Skeletal muscle satellite cell (primary cell): Measurements from ENCODE around the gene DTNBP1.
"Not testable (repeated sequence)": the region's sequence is repeated elsewhere in the genome, so short reads cannot be mapped to it uniquely, and the experiment has no call there.

Source experiments
- H3K27me3 ChIP-seq: 2 replicates; pipeline ENCODE4 v1.7.0; 2013; ENCODE audit warnings: low read length; ENCODE audit not compliant: control insufficient read depth, insufficient read depth
- H3K36me3 ChIP-seq: 2 replicates; pipeline ENCODE4 v1.7.0; 2013; ENCODE audit warnings: mild to moderate bottlenecking, control low read depth, low read length; ENCODE audit not compliant: insufficient read depth
- H3K4me1 ChIP-seq: 2 replicates; pipeline ENCODE4 v1.7.0; 2013; ENCODE audit warnings: low read length; ENCODE audit not compliant: control insufficient read depth, insufficient read depth
- H3K4me2 ChIP-seq: 2 replicates; pipeline ENCODE4 v1.7.0; 2013; ENCODE audit warnings: mild to moderate bottlenecking, low read length
- H3K4me3 ChIP-seq: 2 replicates; pipeline ENCODE4 v1.7.0; 2013; ENCODE audit warnings: low read length
- H3K9ac ChIP-seq: 2 replicates; pipeline ENCODE4 v1.7.0; 2013; ENCODE audit warnings: mild to moderate bottlenecking, low read depth, low read length, moderate library complexity
- H3K9me3 ChIP-seq: replicated peaks from 2 replicates; pipeline ENCODE4 v1.7.0; 2013; ENCODE audit warnings: mild to moderate bottlenecking, control low read depth, low read length

DTNBP1 gene

DNA sequence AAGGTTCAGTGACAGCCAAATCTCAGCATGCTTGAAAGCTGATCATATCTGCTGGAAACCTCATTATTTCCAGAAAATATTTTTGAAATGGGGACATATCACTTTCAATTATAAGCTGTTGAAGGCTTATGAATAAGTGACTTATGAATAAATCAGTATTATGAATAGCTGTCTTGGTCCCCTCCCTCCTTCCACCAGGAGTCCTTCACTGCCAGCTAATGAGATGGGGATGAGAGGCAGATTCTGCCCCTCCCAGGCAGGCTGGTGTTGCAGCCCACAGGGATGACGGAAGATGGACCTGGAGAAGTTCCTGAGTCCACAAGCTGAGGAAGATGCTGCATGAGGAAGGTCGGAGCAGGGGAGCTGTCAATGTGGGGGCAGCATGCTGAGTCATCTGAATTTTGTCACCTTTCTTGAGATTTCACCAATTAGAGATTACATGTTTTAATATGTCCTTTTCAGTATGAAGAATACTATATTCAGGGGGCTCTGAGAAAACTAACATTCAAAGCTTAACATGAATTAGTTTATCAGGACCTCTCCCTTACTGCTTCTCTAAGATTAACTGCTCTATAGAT, 112.2 kb downstream of the DTNBP1 start:
- Histone ChIP-seq H3K36me3 (no peaks in the 10 kb centered on the region), H3K4me1 (no peaks in the 10 kb centered on the region), H3K9ac (no peak overlapping the region), H3K4me2 (no peak overlapping the region), H3K4me3 (no peak overlapping the region), H3K27me3 (no peaks in the 10 kb centered on the region), H3K9me3 (no peaks in the 10 kb centered on the region)

DNA sequence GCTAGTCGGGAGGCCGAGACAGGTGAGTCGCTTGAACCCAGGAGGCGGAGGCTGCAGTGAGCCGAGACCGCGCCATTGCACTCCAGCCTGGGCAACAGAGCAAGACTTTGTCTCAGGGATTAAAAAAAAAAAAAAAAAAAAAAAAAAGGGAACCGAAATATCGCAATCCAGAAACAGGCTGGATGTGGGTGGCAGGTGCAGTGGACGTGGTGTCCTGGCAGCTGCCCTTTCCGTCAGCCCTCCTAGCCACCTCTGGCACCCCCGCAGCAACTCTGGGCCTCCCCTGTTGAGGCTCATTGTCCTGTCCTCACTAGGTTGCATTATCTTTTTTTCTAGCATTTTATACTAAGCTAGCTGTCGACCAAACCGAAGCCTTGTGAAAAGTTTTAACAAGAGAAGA, 113.5 kb downstream of the DTNBP1 start:
- H3K9ac ChIP-seq, result no peak overlapping the region
- H3K27me3 ChIP-seq, result no peaks in the 10 kb centered on the region

DNA sequence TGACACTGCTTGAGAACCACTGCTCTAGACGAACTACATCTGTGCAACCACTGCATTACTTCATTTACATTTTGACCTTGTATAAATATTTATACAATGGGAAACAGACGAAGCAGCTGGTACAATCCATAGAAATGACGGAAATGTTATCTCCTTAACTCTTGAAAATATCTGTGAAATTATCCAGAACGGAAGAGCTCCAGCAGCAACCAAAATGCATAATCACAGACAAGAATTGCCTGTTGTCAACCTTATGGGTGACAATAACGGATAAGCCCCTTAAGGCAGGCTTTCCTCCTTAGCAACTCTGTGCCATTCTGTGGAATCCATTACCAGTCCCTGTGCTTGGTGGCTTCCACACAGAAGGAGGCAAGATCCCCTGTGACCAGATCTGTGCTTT, 115.4 kb downstream of the DTNBP1 start:
- no peaks in the 10 kb centered on the region for H3K9me3 ChIP-seq
- H3K27me3 ChIP-seq, result no peaks in the 10 kb centered on the region
- no peaks in the 10 kb centered on the region for H3K4me1 ChIP-seq
- H3K36me3 ChIP-seq, result no peaks in the 10 kb centered on the region
- H3K4me3 ChIP-seq, result no peak overlapping the region
- H3K4me2 ChIP-seq, result no peak overlapping the region
- no peak overlapping the region for H3K9ac ChIP-seq

More for the DNA sequence above, 113.5 kb downstream of the DTNBP1 start:
- H3K4me2 ChIP-seq, result no peak overlapping the region
- no peaks in the 10 kb centered on the region for H3K36me3 ChIP-seq
- H3K9me3 ChIP-seq, result no peaks in the 10 kb centered on the region
- H3K4me3 ChIP-seq, result no peak overlapping the region
- no peaks in the 10 kb centered on the region for H3K4me1 ChIP-seq

DNA sequence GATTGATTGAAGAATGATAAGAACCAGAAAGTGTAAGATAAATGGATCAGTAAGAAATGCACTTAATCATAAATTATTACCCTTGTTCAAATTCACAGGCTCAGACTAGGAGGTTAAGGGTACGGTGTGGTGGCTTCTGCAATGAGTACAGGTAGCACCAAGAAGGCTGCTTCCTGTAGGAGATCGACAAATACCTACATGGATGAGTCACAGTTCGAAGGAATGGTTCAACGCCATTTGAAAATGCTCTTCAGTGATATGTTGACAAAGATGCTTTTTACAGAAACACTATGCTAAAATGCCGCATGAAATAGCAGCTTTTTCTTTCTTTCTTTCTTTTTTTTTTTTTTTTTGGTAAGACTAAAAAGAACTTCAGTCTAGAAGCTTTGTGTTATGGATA, 116.2 kb downstream of the DTNBP1 start:
- no peaks in the 10 kb centered on the region for H3K27me3 ChIP-seq
- H3K9me3 ChIP-seq, result no peaks in the 10 kb centered on the region
- no peaks in the 10 kb centered on the region for H3K36me3 ChIP-seq
- no peak overlapping the region for H3K4me2 ChIP-seq
- no peak overlapping the region for H3K9ac ChIP-seq
- H3K4me1 ChIP-seq, result no peaks in the 10 kb centered on the region
- no peak overlapping the region for H3K4me3 ChIP-seq

DNA sequence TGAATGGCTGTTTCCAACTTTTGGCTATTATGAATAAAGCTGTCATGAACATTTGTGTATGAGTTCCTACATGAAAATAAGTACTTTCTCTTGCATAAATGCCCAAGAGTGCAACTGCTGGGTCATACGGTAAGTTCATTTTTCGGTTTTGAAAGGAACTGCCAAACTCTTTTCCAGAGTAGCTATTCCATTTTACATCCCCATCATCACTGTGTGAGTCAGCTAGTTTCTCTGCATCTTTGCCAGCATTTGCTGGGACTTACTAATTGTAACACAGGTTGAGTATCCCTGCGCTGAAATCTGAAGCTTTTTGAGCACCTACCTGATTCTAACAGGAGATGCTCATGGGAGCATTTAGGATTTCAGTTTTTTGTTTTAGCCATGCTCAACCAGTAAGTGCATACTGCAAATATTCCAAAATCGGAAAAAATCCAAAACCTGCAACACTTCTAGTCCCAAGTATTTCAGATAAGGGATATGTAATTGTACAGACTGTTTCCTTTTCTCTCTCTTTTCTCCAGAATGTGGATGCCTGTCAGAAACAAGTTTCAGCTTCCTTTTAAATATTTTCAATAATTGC, 118.4 kb downstream of the DTNBP1 start:
- Histone ChIP-seq H3K27me3 (no peaks in the 10 kb centered on the region), H3K4me3 (no peak overlapping the region), H3K36me3 (no peaks in the 10 kb centered on the region), H3K9ac (no peak overlapping the region), H3K9me3 (no peaks in the 10 kb centered on the region), H3K4me2 (no peak overlapping the region), H3K4me1 (no peaks in the 10 kb centered on the region)

DNA sequence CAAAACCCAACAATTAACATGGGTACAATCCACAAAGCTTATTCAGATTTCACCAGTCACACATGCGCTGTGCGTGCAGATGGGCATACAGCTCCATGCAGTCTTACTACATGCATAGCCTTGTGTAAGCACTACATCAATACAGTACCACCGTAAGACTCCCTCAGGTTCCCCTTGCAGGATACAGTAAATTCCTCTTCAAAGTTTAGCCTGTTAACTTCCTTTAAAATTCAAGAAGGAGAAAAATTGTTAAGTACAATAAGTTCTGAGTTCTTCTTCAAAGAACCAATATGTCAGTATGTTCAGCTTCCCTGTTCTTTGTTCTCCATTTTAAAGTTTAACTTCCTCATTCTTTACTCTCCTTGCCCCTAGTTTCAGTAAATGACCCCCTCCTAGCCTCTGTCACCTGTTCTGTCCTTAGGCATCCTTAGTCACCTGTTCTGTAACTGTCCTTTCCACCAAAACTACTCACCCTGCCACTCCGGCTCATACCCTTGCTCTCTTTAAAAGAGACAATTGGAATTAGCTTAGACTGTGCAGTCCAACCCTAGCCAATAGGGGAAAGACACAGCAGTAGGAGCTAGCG, 119.4 kb downstream of the DTNBP1 start:
- not testable (repeated sequence) for H3K4me2 ChIP-seq, H3K4me1 ChIP-seq, H3K27me3 ChIP-seq, H3K9me3 ChIP-seq, H3K9ac ChIP-seq, H3K36me3 ChIP-seq, H3K4me3 ChIP-seq

DNA sequence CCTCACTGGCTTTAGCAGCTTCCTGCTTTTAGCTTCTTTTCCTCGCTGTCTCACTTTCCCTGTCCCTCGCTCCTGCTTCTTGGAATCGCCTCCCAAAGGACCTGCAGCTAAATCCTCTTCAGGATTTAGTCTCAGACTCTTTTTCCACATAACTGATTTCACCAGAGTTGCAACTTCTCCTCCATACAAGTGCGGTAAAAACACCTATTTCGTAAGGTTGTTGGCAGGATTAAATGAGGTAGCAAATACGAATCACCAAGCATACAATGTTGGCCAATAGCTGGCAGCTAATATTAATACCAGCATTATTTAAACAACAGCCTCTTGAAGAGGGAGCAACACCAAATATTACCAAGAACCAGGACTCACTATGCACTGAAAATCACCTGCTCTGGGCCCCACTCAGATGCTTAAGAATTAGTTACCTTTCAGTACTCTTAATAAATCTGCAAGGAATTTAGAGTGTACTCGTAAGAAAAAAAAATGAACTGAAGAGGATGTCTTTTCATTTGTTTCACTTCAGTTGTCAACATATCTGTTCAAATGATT, 123.0 kb downstream of the DTNBP1 start:
- no peaks in the 10 kb centered on the region for H3K9me3 ChIP-seq
- H3K4me1 ChIP-seq, result no peaks in the 10 kb centered on the region
- H3K27me3 ChIP-seq, result no peaks in the 10 kb centered on the region
- H3K4me2 ChIP-seq, result no peak overlapping the region
- no peaks in the 10 kb centered on the region for H3K36me3 ChIP-seq
- H3K4me3 ChIP-seq, result no peak overlapping the region
- no peak overlapping the region for H3K9ac ChIP-seq

DNA sequence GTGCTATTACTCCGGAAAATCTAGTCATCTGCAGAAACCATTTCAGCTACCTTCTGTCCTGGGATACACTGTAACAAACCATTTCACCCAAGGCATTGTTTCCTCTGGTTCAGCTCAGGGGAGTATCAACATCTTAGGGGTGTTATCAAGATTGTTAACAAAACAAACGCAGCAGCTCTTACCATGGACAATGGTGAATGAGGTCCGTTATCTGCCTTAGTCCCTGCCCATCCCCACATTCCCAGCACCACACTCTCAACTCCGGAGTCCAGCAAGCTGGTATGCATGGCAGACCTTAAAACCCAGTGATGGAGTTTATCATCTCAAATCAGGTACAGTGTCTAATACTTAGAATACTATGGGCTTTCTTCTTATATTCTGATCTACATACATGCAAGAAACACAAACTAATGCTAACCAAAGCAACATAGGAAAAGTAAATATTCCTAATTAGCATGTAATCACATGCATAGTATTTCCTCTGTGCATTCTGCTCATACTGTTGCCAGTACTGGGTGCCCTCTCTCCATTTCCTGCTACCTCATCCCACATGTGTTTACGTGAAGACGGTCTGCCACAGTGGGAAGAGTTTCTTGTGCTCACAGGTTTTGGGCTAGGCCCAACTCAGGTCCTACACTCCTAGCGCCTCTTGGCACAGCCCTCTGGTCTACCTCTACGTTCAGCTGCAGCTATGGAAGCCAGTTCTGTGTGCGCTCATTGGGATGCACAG, 123.9 kb downstream of the DTNBP1 start:
- H3K36me3 ChIP-seq, result no peaks in the 10 kb centered on the region
- H3K4me3 ChIP-seq, result no peak overlapping the region
- no peaks in the 10 kb centered on the region for H3K4me1 ChIP-seq
- no peaks in the 10 kb centered on the region for H3K9me3 ChIP-seq
- H3K9ac ChIP-seq, result no peak overlapping the region
- no peak overlapping the region for H3K4me2 ChIP-seq
- H3K27me3 ChIP-seq, result no peaks in the 10 kb centered on the region

DNA sequence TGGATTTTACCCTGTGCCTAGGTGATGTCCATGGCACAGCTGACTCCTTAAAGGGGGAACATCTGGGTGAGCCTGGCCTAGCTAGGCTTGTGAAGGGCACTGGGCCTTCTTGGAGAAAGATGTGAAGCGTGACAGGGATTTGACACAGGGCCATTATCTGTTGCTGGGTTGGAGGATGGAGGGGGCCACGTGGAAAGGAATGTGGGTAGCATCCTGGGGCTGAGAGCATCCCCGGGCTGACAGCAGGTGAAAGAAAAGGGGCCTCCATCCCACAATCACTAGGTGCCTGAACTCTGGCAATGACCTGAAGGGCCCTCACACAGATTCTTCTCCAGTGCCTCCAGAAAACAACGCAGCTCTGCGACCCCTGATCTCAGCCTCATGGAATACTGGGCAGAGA, 124.7 kb downstream of the DTNBP1 start:
- no peak overlapping the region for H3K4me3 ChIP-seq
- H3K36me3 ChIP-seq, result no peaks in the 10 kb centered on the region
- no peaks in the 10 kb centered on the region for H3K27me3 ChIP-seq
- no peak overlapping the region for H3K9ac ChIP-seq
- H3K9me3 ChIP-seq, result no peaks in the 10 kb centered on the region
- H3K4me2 ChIP-seq, result no peak overlapping the region
- H3K4me1 ChIP-seq, result no peaks in the 10 kb centered on the region

DNA sequence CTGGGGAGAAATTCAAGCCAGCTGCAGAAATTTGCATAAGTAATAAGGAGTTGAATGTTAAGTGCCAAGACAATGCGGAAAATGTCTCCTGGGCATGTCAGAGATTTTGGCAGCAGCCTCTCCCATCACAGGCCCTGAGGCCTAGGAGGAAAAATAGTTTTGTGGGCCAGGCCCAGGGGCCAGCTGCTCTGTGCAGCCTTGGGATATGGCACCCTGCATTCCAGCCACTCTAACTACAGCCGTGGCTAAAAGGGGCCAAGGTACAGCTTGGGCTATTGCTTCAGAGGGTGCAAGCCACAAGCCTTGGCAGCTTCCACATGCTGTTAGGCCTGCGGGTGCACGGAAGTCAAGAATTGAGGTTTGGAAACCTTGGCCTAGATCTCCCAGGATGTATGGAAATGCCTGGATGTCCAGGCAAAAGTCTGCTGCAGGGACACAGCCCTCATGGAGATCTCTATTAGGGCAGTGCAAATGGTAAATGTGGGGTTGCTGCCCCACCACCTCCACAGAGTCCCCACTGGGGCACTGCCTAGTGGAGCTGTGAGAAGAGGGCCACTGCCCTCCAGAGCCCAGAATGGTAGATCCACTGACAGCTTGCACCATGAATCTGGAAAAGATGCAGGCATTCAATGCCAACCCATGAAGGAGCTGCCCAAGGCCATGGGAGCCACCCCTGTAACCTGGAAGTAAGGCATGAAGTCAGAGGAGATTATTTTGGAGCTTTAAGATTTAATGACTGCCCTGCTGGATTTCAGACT, 126.5 kb downstream of the DTNBP1 start:
- Histone ChIP-seq H3K4me2 (no peak overlapping the region), H3K36me3 (peaks cover 3% of the 10 kb centered on the region), H3K4me1 (no peaks in the 10 kb centered on the region), H3K9me3 (no peaks in the 10 kb centered on the region), H3K4me3 (no peak overlapping the region), H3K9ac (no peak overlapping the region), H3K27me3 (no peaks in the 10 kb centered on the region)

DNA sequence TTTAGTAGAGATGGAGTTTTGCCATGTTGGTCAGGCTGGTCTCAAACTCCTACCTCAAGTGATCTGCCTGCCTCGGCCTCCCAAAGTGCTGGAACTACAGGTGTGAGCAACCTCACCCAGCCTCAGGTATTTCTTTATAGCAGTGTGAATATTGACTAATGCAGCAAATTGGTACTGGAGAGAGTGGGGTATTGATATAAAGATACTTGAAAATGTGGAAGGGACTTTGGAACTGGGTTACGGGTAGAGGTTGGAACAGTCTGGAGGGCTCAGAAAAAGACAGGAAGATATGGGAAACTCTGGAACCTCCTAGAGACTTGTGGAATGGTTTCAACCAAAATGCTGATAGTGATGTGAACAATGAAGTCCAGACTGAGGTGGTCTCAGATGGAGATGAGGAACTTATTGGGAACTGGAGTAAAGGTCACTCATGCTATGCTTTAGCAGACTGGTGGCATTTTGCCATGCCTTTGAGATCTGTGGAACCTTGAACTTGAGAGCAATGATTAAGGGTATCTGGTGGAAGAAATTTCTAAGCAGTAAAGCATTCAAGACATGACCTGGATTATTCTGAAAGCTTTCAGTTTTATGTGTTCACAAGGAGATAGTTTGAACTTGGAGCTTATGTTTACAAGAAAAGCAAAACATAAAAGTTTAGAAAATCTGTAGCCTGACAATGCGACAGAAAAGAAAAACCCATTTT, 127.2 kb downstream of the DTNBP1 start:
- Histone ChIP-seq H3K4me3 (no peak overlapping the region), H3K4me1 (no peaks in the 10 kb centered on the region), H3K9me3 (no peaks in the 10 kb centered on the region), H3K4me2 (no peak overlapping the region), H3K36me3 (peaks cover 3% of the 10 kb centered on the region), H3K27me3 (no peaks in the 10 kb centered on the region), H3K9ac (no peak overlapping the region)
